ENCODE data around the gene ONECUT3. TPM values are rescaled to one million over a fixed set of nuclear protein-coding genes. Genes with fewer than 3 reads are reported as not detected.

Gene ONECUT3
- total RNA-seq, 1 experiment from 2014 or later, result 0.04 TPM

GRCh38 chr19:1749373-1750342 lies 3.6 kb upstream of the ONECUT3 start:
- Mint-ChIP-seq H3K4me3 (peak overlapping the region; percentile 35; the same call in 1 of the 2 replicates), H3K9me3 (no peaks in the 10 kb centered on the region), H3K27me3 (ENCODE audit: low read depth) (peaks cover 89% of the 10 kb centered on the region), H3K4me1 (peaks cover 10% of the 10 kb centered on the region), H3K36me3 (no peaks in the 10 kb centered on the region), H3K27ac (no peak overlapping the region)
- no peak for DNase-seq (ENCODE audit: low spot score)
- TF ChIP-seq E2F5 (CRISPR knock-in tag; IDR thresholded peaks at IDR 0.05), result no peak
- TF ChIP-seq ZNF232 (CRISPR knock-in tag; IDR thresholded peaks at IDR 0.05), result no peak
- TF ChIP-seq CBFB (CRISPR knock-in tag; IDR thresholded peaks at IDR 0.05; ENCODE audit: low read depth), result no peak
- no peak for TF ChIP-seq ATF2 (CRISPR knock-in tag; IDR thresholded peaks at IDR 0.05; ENCODE audit: borderline replicate concordance, low read depth)
- TF ChIP-seq ZNF138 (CRISPR knock-in tag; conservative IDR thresholded peaks at IDR 0.05), result no peak
- no peak for TF ChIP-seq FOXP1 (CRISPR knock-in tag; IDR thresholded peaks at IDR 0.05; ENCODE audit: borderline replicate concordance)
- TF ChIP-seq PRDM15 (CRISPR knock-in tag; IDR thresholded peaks at IDR 0.05), result no peak
- TF ChIP-seq ERG (CRISPR knock-in tag; IDR thresholded peaks at IDR 0.05), result no peak
- no peak for TF ChIP-seq SMAD4 (CRISPR knock-in tag; IDR thresholded peaks at IDR 0.05)
- no peak for TF ChIP-seq ATF6 (CRISPR knock-in tag; IDR thresholded peaks at IDR 0.05)
- no peak for TF ChIP-seq AR (CRISPR knock-in tag; IDR thresholded peaks at IDR 0.05)
- TF ChIP-seq JAZF1 (CRISPR knock-in tag; IDR thresholded peaks at IDR 0.05), result no peak
- no peak for TF ChIP-seq OVOL2 (CRISPR knock-in tag; IDR thresholded peaks at IDR 0.05; ENCODE audit: borderline replicate concordance)
- TF ChIP-seq ZNF423 (CRISPR knock-in tag; IDR thresholded peaks at IDR 0.05), result no peak
- POLR2A ChIA-PET, result no interaction called here
- CTCF ChIA-PET, result interaction anchor here (1.0 to 4.7 kb wide), 2 partner anchors 19 to 77 kb away, joined by 3 to 35 read pairs; no protein-coding TSS in a partner anchor
- ATAC-seq, result no peak

Data from WTC11 (cell line).